ENCODE results near the gene TSPOAP1. TPM values are rescaled to one million over a fixed set of nuclear protein-coding genes. Genes with fewer than 3 reads are reported as not detected.

The TSPOAP1 gene
- total and polyA plus RNA-seq, 2 of the 13 experiments (the other 11 are each of a cell fraction or from before 2014, with no cell fraction given): not detected

DNA sequence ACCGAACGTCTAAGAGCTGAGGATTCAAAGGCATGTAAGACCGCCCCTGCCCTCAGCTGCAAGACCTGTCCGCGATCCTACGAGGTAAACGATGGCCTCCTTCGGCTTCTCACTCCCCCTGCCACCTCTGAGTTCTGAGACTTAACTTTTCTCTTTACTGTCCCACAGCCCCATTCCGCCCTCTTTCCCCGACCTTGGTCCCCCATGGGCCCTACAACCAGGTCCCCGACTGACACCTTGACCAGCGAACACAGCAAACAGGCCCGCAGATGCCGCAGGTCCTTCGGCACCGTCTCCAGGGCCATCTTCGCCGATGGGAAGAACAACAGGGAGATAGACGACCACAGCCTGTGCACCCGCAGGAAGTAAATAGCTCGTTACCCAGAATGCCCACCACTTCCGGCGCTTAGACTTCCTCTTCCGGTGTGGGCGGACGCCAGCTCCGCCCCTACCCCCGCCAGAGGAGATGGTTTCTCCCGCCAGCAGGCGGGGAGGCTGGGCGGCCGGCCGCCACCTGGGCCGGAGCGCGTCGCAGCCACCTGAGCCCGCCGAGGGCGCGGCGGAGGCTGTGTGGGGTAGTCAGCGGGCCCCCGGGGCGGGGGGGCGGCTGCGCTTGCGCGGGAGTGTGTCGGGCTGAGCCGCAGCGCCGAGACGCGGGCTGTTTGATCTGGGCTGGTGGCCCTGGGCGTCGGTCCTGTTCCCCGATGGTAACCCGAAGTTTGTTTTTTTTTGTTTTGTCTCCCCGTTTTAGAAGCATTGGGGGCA, 23.4 kb upstream of the TSPOAP1 start, which contains the start of gene SUPT4H1 (continued):
- TF ChIP-seq, protein P1, sequence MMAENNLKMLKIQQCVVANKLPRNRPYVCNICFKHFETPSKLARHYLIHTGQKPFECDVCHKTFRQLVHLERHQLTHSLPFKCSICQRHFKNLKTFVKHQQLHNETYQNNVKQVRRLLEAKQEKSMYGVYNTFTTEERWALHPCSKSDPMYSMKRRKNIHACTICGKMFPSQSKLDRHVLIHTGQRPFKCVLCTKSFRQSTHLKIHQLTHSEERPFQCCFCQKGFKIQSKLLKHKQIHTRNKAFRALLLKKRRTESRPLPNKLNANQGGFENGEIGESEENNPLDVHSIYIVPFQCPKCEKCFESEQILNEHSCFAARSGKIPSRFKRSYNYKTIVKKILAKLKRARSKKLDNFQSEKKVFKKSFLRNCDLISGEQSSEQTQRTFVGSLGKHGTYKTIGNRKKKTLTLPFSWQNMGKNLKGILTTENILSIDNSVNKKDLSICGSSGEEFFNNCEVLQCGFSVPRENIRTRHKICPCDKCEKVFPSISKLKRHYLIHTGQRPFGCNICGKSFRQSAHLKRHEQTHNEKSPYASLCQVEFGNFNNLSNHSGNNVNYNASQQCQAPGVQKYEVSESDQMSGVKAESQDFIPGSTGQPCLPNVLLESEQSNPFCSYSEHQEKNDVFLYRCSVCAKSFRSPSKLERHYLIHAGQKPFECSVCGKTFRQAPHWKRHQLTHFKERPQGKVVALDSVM (CRISPR knock-in tag; IDR thresholded peaks at IDR 0.05): peak; percentile 92
- TF ChIP-seq, protein P2, sequence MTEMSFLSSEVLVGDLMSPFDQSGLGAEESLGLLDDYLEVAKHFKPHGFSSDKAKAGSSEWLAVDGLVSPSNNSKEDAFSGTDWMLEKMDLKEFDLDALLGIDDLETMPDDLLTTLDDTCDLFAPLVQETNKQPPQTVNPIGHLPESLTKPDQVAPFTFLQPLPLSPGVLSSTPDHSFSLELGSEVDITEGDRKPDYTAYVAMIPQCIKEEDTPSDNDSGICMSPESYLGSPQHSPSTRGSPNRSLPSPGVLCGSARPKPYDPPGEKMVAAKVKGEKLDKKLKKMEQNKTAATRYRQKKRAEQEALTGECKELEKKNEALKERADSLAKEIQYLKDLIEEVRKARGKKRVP (CRISPR knock-in tag; IDR thresholded peaks at IDR 0.05): peak in 1 of 2 experiments; percentile 60; a peak in 2 of 4 replicates
- TF ChIP-seq KLF12 (CRISPR knock-in tag; IDR thresholded peaks at IDR 0.05; ENCODE audit: borderline replicate concordance): peak; percentile 91; the same call in 1 of the 2 replicates
- TF ChIP-seq, protein P3, sequence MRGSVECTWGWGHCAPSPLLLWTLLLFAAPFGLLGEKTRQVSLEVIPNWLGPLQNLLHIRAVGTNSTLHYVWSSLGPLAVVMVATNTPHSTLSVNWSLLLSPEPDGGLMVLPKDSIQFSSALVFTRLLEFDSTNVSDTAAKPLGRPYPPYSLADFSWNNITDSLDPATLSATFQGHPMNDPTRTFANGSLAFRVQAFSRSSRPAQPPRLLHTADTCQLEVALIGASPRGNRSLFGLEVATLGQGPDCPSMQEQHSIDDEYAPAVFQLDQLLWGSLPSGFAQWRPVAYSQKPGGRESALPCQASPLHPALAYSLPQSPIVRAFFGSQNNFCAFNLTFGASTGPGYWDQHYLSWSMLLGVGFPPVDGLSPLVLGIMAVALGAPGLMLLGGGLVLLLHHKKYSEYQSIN (CRISPR knock-in tag; IDR thresholded peaks at IDR 0.05; ENCODE audit: borderline replicate concordance): no peak
- TF ChIP-seq ELF4 (CRISPR knock-in tag; IDR thresholded peaks at IDR 0.05; ENCODE audit: borderline replicate concordance): peak; percentile 94; the same call in 1 of the 2 replicates
- TF ChIP-seq MTF2 (CRISPR knock-in tag; IDR thresholded peaks at IDR 0.05; ENCODE audit: borderline replicate concordance): no peak; the same call in 1 of the 2 replicates
- TF ChIP-seq ZNF234 (CRISPR knock-in tag; conservative IDR thresholded peaks at IDR 0.05): no peak
- peak; percentile 89 for TF ChIP-seq ZNF772 (CRISPR knock-in tag; IDR thresholded peaks at IDR 0.05)
- no peak for TF ChIP-seq ZNF207 (IDR thresholded peaks at IDR 0.05; ENCODE audit: borderline replicate concordance)
- peak; percentile 61; the same call in 1 of the 2 replicates for TF ChIP-seq ZNF607 (CRISPR knock-in tag; IDR thresholded peaks at IDR 0.05; ENCODE audit: borderline replicate concordance)
- no peak for TF ChIP-seq NFIB (CRISPR knock-in tag; IDR thresholded peaks at IDR 0.05; ENCODE audit: borderline replicate concordance)
- TF ChIP-seq, protein P4, sequence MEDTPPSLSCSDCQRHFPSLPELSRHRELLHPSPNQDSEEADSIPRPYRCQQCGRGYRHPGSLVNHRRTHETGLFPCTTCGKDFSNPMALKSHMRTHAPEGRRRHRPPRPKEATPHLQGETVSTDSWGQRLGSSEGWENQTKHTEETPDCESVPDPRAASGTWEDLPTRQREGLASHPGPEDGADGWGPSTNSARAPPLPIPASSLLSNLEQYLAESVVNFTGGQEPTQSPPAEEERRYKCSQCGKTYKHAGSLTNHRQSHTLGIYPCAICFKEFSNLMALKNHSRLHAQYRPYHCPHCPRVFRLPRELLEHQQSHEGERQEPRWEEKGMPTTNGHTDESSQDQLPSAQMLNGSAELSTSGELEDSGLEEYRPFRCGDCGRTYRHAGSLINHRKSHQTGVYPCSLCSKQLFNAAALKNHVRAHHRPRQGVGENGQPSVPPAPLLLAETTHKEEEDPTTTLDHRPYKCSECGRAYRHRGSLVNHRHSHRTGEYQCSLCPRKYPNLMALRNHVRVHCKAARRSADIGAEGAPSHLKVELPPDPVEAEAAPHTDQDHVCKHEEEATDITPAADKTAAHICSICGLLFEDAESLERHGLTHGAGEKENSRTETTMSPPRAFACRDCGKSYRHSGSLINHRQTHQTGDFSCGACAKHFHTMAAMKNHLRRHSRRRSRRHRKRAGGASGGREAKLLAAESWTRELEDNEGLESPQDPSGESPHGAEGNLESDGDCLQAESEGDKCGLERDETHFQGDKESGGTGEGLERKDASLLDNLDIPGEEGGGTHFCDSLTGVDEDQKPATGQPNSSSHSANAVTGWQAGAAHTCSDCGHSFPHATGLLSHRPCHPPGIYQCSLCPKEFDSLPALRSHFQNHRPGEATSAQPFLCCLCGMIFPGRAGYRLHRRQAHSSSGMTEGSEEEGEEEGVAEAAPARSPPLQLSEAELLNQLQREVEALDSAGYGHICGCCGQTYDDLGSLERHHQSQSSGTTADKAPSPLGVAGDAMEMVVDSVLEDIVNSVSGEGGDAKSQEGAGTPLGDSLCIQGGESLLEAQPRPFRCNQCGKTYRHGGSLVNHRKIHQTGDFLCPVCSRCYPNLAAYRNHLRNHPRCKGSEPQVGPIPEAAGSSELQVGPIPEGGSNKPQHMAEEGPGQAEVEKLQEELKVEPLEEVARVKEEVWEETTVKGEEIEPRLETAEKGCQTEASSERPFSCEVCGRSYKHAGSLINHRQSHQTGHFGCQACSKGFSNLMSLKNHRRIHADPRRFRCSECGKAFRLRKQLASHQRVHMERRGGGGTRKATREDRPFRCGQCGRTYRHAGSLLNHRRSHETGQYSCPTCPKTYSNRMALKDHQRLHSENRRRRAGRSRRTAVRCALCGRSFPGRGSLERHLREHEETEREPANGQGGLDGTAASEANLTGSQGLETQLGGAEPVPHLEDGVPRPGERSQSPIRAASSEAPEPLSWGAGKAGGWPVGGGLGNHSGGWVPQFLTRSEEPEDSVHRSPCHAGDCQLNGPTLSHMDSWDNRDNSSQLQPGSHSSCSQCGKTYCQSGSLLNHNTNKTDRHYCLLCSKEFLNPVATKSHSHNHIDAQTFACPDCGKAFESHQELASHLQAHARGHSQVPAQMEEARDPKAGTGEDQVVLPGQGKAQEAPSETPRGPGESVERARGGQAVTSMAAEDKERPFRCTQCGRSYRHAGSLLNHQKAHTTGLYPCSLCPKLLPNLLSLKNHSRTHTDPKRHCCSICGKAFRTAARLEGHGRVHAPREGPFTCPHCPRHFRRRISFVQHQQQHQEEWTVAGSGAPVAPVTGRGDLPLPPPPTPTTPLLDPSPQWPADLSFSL (CRISPR knock-in tag; IDR thresholded peaks at IDR 0.05): no peak
- peak; percentile 21 for TF ChIP-seq PTBP1 (IDR thresholded peaks at IDR 0.05; ENCODE audit: low read depth, low read length, poor library complexity, severe bottlenecking)
- TF ChIP-seq MTF1 (CRISPR knock-in tag; IDR thresholded peaks at IDR 0.05): 0 out of 2 replicates have a peak, but pooled peaks have one; percentile 31
- TF ChIP-seq NFYB (CRISPR knock-in tag; IDR thresholded peaks at IDR 0.05): peak; percentile 11
- TF ChIP-seq RFX3 (CRISPR knock-in tag; IDR thresholded peaks at IDR 0.05): no peak
- peak; percentile 79 for TF ChIP-seq RFXANK (CRISPR knock-in tag; IDR thresholded peaks at IDR 0.05)
- TF ChIP-seq RFX5 (IDR thresholded peaks at IDR 0.05; ENCODE audit: low read depth, low read length): peak; percentile 40; the same call in 1 of the 2 replicates
- TF ChIP-seq JDP2 (CRISPR knock-in tag; IDR thresholded peaks at IDR 0.05; ENCODE audit: borderline replicate concordance): no peak

All from HepG2 (cell line).